HG03342 (cell line): ENCODE data around the gene CPNE9.

Experiments
- ATAC-seq: cut with Tn5 transposase; IDR thresholded peaks from one replicate; pipeline ENCODE4 v1.9.1; 2021; ENCODE audit warnings: mild to moderate bottlenecking, moderate library complexity; ENCODE audit not compliant: unreplicated experiment

Gene CPNE9

GRCh38 chr3:9703736-9704346, at the start of gene CPNE9:
Gene CPNE9, plus strand, starts transcription at chr3:9703833. Its CDS starts 164 bp downstream, at chr3:9703997.
- no peak for ATAC-seq

- ATAC-seq: no peak
Observed at GRCh38 chr3:9659849-9660248, 43.8 kb upstream of the CPNE9 start.

GRCh38 chr3:9660972-9661371, 42.7 kb upstream of the CPNE9 start:
- ATAC-seq: no peak

GRCh38 chr3:9664119-9664751, 39.4 kb upstream of the CPNE9 start:
- ATAC-seq: no peak

GRCh38 chr3:9666704-9667445, 36.8 kb upstream of the CPNE9 start:
- no peak for ATAC-seq

GRCh38 chr3:9669277-9669676, 34.4 kb upstream of the CPNE9 start:
- no peak for ATAC-seq

- ATAC-seq: no peak
Observed at GRCh38 chr3:9669720-9670432, 33.8 kb upstream of the CPNE9 start.

GRCh38 chr3:9673082-9673481, 30.6 kb upstream of the CPNE9 start:
- no peak for ATAC-seq

- no peak for ATAC-seq
Observed at GRCh38 chr3:9673752-9674151, 29.9 kb upstream of the CPNE9 start.

- no peak for ATAC-seq
Observed at GRCh38 chr3:9675736-9676290, 27.8 kb upstream of the CPNE9 start.

GRCh38 chr3:9676785-9677184, 26.8 kb upstream of the CPNE9 start:
- ATAC-seq: no peak

- ATAC-seq: no peak
Observed at GRCh38 chr3:9678493-9678892, 25.1 kb upstream of the CPNE9 start.

GRCh38 chr3:9679476-9680080, 24.1 kb upstream of the CPNE9 start:
- ATAC-seq: no peak

GRCh38 chr3:9681011-9681722, 22.5 kb upstream of the CPNE9 start:
- ATAC-seq: no peak

- no peak for ATAC-seq
Observed at GRCh38 chr3:9681723-9682081, 21.9 kb upstream of the CPNE9 start.

- ATAC-seq: no peak
Observed at GRCh38 chr3:9682096-9682495, 21.5 kb upstream of the CPNE9 start.

GRCh38 chr3:9683426-9683825, 20.2 kb upstream of the CPNE9 start:
- ATAC-seq: no peak

- ATAC-seq: no peak
Observed at GRCh38 chr3:9685216-9686049, 18.2 kb upstream of the CPNE9 start.

- ATAC-seq: no peak
Observed at GRCh38 chr3:9686050-9686550, 17.5 kb upstream of the CPNE9 start.
